SIG-M5 treated with dmso at 0.1 percent for 504 hours (cell line): ENCODE data around the gene SEMA3A.
"Not testable (repeated sequence)": the region's sequence is repeated elsewhere in the genome, so short reads cannot be mapped to it uniquely, and the experiment has no call there.

Source experiments
- DNase-seq: peaks from one replicate; lab custom pipeline; 2025; ENCODE audit not compliant: unreplicated experiment; lab: John Stamatoyannopoulos, UW

SEMA3A gene

GRCh38 chr7:84070770-84071169, 123.8 kb downstream of the SEMA3A start:
- DNase-seq = no peak

GRCh38 chr7:84069999-84070500, 124.5 kb downstream of the SEMA3A start:
- DNase-seq = no peak

- DNase-seq = no peak
Measured at GRCh38 chr7:84069033-84069432, 125.6 kb downstream of the SEMA3A start.

DNA sequence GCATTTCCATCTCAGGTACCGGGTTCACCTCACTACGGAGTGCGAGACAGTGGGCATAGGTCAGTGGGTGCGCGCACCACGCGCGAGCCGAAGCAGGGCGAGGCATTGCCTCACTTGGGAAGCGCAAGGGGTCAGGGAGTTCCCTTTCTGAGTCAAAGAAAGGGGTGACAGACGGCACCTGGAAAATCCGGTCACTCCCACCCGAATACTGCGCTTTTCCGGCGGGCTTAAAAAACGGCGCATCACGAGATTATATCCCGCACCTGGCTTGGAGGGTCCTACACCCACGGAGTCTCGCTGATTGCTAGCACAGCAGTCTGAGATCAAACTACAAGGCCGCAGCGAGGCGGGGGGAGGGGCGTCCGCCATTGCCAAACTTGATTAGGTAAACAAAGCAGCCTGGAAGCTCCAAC, 132.1 kb downstream of the SEMA3A start:
- not testable (repeated sequence) for DNase-seq

DNA sequence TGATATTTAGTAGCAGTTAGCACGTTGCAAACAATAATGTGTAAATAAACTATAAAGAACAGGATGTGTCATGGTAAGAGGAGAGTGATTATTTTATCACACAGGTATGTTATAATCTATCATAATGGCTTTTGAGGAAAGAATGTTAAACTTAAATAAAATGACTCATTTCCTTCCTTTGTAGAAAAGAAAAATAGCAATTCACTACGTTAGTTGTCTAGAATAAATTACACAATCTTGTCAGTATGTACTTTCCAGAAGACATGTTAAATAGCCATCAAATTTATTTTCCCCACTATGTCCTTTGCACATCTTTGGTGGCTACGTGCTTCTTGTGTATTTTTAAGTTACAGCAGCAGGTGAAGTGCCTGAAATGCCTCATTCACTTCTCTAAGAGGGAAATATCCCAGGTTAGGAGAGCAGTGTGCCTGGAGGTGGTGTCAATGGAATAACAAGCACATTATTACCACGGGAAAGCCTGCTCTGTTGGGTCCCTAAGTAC, 133.8 kb downstream of the SEMA3A start:
- DNase-seq = no peak

DNA sequence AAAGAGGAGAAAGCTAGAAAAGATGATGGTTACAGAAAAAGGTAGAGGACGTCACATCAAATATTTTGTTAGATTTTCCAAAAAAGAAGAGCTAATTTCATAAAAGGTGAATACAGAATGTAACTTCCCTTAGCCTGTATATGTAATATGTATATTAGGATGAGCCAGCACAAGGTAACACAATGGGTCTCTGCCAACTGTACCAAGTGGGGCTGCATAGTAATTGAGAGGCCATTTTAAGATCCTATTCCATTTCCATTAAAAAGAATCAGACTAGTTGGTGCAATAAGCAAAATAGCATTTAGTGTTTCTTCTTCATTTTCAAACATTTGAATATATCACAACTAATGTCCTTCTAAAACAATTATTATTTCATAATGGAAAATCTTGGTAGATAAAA, 134.6 kb downstream of the SEMA3A start:
- DNase-seq = no peak

DNA sequence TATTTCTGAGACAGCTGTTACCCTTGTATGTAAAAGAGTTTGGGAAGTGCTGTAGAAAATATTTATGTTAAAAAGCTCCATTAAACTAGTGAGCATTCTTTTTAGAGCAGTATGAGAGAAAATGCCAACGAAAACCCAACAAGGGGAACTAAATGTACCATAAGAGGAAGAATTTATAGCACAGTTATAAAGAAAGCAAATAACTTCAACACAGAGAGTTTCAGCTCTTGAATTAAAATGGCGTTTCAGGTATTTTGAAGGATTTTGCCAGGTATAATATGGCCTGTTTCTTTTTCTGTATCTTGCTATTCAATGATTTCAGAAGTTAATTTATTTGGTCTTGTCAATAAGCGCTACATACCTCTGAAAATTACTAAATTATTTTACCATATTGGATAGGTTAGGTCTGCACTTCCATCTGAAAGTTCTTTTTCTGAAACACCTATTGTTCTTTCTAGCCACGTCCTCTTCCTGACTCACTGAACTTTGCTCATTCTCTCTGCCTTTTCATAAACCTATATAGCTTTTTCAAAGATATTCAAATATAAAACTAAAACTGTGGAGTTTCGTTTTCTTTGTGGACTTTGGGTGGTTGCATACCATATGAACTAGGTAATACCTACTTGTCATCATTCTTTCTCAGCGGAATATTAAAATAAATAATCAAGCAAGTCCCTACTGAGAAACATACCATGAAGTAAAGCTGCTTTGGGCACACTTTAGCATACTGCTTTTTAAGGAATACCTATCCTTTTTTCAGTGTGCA, 136.1 kb downstream of the SEMA3A start:
- no peak for DNase-seq

- DNase-seq = no peak
Measured at GRCh38 chr7:84057576-84057975, 137.0 kb downstream of the SEMA3A start.

DNA sequence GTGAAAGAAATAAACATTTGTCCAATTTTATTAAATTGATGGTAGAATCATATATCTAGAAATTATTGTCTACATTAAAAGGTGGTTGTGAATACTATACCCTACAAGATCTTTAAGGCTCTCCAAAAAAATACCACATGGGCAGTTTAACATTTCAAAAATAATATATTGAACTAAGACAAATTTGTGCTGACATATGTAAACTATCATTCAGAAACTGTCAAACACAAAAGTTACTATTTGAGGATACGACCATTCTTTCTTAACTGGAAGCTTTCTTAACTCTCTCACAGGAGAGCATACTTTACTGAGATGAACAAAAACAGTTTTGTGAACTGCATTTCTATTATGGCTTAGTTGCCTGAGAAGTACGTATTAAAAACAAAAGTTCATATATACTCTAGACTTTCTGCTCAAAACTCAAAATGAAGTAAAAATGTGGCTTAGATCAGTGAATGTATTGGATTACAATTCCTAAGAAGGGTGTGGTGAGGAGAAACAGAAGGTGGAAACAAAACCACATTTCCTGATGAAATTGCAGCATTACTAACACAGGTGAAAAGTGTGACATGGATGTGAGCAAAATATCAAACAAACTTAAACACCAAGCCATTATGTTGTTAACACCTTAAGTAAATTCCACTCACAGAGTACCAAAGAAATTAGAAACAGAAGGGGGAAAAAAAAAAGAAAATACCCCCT, 138.5 kb downstream of the SEMA3A start:
- no peak for DNase-seq

DNA sequence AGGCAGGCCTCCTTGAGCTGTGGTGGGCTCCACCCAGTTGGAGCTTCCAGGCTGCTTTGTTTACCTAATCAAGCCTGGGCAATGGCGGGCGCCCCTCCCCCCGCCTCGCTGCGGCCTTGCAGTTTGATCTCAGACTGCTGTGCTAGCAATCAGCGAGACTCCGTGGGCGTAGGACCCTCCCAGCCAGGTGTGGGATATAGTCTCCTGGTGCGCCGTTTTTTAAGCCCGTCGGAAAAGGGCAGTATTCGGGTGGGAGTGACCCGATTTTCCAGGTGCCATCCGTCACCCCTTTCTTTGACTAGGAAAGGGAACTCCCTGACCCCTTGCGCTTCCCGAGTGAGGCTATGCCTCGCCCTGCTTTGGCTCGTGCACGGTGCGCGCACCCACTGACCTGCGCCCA, 139.4 kb downstream of the SEMA3A start:
- DNase-seq = not testable (repeated sequence)

- DNase-seq = no peak
Measured at GRCh38 chr7:84049071-84049836, 145.3 kb downstream of the SEMA3A start.

DNA sequence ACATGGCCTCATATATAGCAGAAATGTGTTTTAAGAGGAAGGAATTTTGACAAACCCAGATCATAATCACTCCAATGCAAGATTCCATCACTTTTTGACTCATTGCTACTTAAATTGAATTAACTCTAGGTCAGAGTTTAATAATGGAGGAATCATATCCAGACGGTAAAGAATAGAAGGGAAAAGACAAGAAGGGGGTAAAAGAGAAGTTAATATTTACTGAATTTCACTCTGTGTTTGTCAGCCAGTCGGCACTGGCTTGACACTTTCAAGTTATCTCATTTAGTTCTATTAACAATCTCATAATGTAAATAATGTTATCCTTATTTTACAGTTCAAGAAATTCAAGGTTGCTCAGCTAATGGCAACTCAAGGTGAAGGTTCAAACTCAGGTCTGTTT, 147.5 kb downstream of the SEMA3A start:
- DNase-seq = no peak

GRCh38 chr7:84044834-84045233, 149.8 kb downstream of the SEMA3A start:
- DNase-seq = no peak

DNA sequence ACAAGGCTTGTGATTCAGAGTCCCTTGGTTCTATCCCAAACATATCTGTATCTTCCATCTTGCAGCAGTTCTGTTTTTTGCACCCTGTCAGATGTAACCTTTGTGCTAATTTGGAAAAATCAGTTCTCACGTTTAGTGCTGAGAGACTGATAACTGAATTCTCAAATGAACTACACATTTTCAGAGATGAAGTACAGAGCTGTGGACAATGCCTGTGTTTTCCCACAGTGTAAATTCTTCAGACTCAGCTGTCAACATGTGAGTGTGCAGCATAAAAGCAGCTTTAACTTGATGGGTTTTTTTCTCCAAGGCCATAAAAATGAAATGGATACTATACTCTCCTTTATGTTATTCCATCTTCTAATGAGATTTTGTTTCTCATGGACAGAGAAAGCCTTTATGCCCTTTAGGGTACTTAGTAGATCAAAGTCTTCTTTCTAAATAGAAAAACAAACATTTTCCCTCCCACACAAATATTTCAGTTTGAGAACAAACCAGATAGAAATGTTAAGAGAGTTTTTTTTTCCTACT, 150.9 kb downstream of the SEMA3A start:
- DNase-seq = no peak

DNA sequence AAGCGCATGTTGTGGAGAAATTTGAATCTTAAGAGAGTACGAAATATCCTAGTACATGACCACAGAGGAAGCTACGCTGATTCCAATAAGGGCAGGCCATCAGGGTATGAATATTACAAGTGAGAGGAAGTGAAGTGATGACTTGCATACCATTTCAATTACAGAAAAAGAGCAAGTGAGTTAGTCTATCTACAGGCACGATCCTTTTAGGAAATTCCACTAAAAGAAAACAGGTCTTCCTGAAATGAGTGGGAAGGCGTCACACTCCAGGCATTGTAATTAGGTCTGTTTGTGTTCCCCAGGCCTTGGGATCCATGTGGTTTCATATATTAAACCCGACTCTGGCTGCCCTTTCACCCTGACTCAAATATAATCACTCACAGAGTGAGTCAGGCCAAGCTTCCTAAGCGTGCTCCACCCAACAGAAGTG, 152.5 kb downstream of the SEMA3A start:
- DNase-seq = no peak

- no peak for DNase-seq
Measured at GRCh38 chr7:84041649-84042048, 152.9 kb downstream of the SEMA3A start.

- DNase-seq = no peak
Measured at GRCh38 chr7:84040355-84040754, 154.2 kb downstream of the SEMA3A start.

DNA sequence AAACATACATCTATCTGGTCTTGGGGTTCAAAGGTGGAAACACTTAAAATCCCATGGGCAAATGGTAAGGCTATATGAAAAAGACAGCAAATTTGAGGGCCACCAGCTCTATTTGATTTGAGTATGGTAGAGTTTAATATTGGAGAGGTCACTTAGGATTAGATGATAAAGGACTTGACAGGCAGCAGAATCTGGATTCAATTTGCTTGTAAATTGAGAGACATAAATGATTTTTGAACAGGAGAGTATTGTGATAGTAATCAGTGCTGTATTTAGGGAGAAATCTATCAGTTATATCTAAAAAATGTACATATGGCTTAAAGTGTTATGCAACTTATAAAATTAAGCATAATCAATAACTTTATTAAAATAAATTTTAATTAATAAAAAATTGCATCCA, 155.2 kb downstream of the SEMA3A start:
- no peak for DNase-seq

- DNase-seq = no peak
Measured at GRCh38 chr7:84027678-84028077, 166.9 kb downstream of the SEMA3A start.

- no peak for DNase-seq
Measured at GRCh38 chr7:84025332-84025927, 169.2 kb downstream of the SEMA3A start.
